BJ (cell line): ENCODE data around the gene GABBR2. TPM values are rescaled to one million over a fixed set of nuclear protein-coding genes. Genes with fewer than 3 reads are reported as not detected.

ENCODE experiments used
- CTCF ChIA-PET: fragments of 350-600 bp; formaldehyde crosslinking; extraction: SDS; loops from one replicate; lab custom pipeline; 2021; ENCODE audit warnings: antibody characterized with exemption, inconsistent platforms; lab: Yijun Ruan, JAX
- POLR2A ChIA-PET: fragments of 300-600 bp; sonication (Branson Sonifier 250); formaldehyde crosslinking; extraction: SDS; loops from one replicate; lab custom pipeline; 2021; ENCODE audit warnings: antibody characterized with exemption; lab: Charles Lee
- DNase-seq: peaks from one replicate; pipeline ENCODE4 v3.0.0-alpha.2; 2011; ENCODE audit warnings: low read depth
- H3K27me3 ChIP-seq: 2 replicates; pipeline ENCODE4 v1.6.0; 2011; ENCODE audit warnings: low read length; ENCODE audit not compliant: control insufficient read depth, insufficient read depth
- H3K36me3 ChIP-seq: 2 replicates; pipeline ENCODE4 v1.5.1; 2011; ENCODE audit warnings: low read length; ENCODE audit not compliant: control insufficient read depth, insufficient read depth
- H3K4me3 ChIP-seq: 2 replicates; pipeline ENCODE4 v1.5.1; 2011; ENCODE audit warnings: low read depth, mild to moderate bottlenecking, control low read depth, low read length
- CTCF ChIP-seq: IDR thresholded peaks from 2 replicates; pipeline ENCODE4 v1.5.1; 2011; ENCODE audit warnings: low read depth, mild to moderate bottlenecking, control low read depth, inconsistent platforms, low read length, moderate library complexity; ENCODE audit not compliant: insufficient read depth
- polyA plus RNA-seq: library from polyadenylated mRNA; depleted of rRNA; stranded (reverse); fragments of >200 nt; gene quantifications from 2 replicates; pipeline ENCODE4 v1.2.3, GENCODE V29; 2011

The GABBR2 gene
- polyA plus RNA-seq, 1 experiment = 1.6 TPM

DNA sequence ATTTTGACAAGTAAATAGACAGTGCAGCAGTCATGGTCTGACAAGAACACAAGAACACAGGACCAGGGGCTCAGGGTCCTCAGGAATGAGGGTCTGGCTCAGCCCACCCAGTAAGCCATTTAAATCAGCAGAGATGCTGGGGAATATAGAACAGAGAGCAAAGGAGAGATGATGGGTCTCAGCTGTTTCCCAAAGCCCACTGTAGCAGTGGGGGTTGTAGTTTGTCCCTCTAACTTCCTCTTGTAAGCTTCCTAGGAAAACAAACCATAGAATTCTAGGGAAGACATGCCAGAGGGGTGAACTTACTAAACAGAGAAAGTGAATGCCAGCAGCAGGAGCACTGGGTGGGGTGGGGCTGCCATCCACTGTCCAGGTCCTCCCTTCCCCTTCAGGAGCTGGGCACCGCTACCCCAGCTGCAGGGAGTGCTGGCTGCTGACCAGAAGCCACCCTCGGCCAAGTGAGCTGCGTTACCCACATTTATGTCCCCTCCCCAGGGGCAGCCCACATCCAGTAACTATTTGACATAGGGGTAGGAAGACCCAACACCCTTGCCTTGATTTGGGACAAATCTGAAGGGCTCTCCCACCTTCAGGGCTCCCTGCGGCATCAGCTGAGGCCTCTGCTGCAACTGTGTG, 41.6 kb downstream of the GABBR2 start:
- POLR2A ChIA-PET = no interaction called here
- H3K4me3 ChIP-seq = no peak overlapping the region
- DNase-seq = no peak
- TF ChIP-seq CTCF = no peak
- H3K27me3 ChIP-seq = no peaks in the 10 kb centered on the region
- CTCF ChIA-PET = interaction anchor here (1.1 to 1.6 kb wide), 3 partner anchors 11 to 351 kb away, joined by 3 to 6 read pairs (median 4); no protein-coding TSS in a partner anchor
- H3K36me3 ChIP-seq = no peaks in the 10 kb centered on the region

DNA sequence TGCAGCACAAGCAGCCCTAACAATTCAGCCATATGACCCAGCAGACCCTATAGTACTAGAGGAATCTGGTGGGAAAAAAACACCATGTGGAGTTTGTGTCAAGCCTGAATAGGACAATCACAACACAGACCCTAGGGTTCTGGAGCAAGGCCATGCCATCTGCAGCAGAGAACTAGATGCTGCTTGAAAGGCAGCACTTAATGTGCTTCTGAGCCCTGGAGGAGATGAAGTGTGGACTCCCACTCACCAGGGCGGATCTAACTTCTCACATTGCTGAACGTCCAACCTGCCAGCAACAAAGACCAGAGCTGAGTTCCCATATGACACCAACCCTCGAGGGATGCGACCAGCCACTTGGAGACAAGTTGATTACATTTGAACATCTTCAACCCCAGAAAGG, 43.2 kb downstream of the GABBR2 start:
- CTCF ChIA-PET = no interaction called here
- POLR2A ChIA-PET = no interaction called here
- TF ChIP-seq CTCF = no peak
- Histone ChIP-seq H3K4me3 (no peak overlapping the region), H3K27me3 (no peaks in the 10 kb centered on the region), H3K36me3 (no peaks in the 10 kb centered on the region)
- DNase-seq = no peak

DNA sequence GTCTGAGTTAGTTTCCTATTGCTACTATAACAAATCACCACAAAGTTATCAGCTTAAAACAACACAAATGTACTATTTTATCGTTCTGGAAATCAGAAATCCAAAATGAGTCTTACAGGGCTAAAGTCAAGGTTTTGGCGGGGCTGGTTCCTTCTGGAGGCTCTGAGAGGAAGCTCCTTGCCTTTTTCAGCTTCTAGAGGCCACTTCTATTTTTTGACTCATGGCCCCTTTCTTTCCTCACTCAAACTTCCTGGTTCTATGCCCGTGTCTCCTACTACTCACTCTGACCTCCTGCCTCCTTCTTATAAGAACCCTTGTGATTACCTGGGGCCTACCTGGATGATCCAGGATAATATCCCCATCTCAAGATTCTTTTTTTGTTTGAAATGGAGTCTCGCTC, 48.2 kb downstream of the GABBR2 start:
- no peak for DNase-seq
- no peaks in the 10 kb centered on the region for H3K27me3 ChIP-seq
- ChIA-PET CTCF (interaction anchor here (0.8 to 1.7 kb wide), 2 partner anchors 11 to 229 kb away, joined by 3 to 4 read pairs; no protein-coding TSS in a partner anchor), POLR2A (no interaction called here)
- TF ChIP-seq CTCF = no peak
- H3K36me3 ChIP-seq = no peaks in the 10 kb centered on the region
- H3K4me3 ChIP-seq = no peak overlapping the region

DNA sequence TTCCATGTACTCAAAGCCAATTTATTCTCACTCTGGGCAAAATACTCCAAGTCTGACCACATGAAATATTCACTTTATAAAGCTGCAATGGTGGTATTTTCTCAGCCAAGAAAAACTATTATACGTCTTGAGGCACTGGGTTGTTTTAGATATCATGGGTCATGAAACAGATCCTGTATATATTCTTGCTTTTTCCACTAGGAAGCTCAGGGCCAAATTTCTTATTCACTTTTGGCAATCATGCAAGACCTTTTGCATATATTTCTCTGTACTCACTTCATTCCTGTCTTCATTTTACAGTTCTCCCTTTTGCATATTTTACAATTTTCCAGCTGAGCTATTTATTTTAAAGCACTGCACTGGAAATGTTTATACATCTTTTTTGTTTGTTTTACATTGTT, 49.8 kb downstream of the GABBR2 start:
- DNase-seq = peak; percentile 34
- POLR2A ChIA-PET = no interaction called here
- CTCF ChIA-PET = interaction anchor here (1.2 to 1.7 kb wide), 2 partner anchors 9 to 343 kb away, joined by 3 to 4 read pairs; no protein-coding TSS in a partner anchor
- Histone ChIP-seq H3K4me3 (no peak overlapping the region), H3K36me3 (no peaks in the 10 kb centered on the region), H3K27me3 (no peaks in the 10 kb centered on the region)
- no peak for TF ChIP-seq CTCF

- ChIA-PET POLR2A (no interaction called here), CTCF (no interaction called here)
- no peak for TF ChIP-seq CTCF
- no peaks in the 10 kb centered on the region for H3K27me3 ChIP-seq
- no peaks in the 10 kb centered on the region for H3K36me3 ChIP-seq
- DNase-seq = peak; percentile 29
- H3K4me3 ChIP-seq = no peak overlapping the region
These were observed 50.8 kb downstream of the GABBR2 start for GRCh38 chr9:98657897-98658296.
